B cell (primary cell): ENCODE results near the gene MCAM.

Experiments
- EZH2 ChIP-seq: IDR thresholded peaks from 2 replicates; pipeline ENCODE4 v1.6.1; 2012; ENCODE audit warnings: borderline replicate concordance, low read depth, mild to moderate bottlenecking, moderate library complexity, low read length; ENCODE audit not compliant: insufficient read depth, poor library complexity, severe bottlenecking
- TF ChIP-seq, protein P1 (sequence below): fragments of 200-600 bp; IDR thresholded peaks from one replicate; pipeline ENCODE4 v1.8.0; 2022; ENCODE audit warnings: antibody characterized with exemption, mild to moderate bottlenecking

DNA sequence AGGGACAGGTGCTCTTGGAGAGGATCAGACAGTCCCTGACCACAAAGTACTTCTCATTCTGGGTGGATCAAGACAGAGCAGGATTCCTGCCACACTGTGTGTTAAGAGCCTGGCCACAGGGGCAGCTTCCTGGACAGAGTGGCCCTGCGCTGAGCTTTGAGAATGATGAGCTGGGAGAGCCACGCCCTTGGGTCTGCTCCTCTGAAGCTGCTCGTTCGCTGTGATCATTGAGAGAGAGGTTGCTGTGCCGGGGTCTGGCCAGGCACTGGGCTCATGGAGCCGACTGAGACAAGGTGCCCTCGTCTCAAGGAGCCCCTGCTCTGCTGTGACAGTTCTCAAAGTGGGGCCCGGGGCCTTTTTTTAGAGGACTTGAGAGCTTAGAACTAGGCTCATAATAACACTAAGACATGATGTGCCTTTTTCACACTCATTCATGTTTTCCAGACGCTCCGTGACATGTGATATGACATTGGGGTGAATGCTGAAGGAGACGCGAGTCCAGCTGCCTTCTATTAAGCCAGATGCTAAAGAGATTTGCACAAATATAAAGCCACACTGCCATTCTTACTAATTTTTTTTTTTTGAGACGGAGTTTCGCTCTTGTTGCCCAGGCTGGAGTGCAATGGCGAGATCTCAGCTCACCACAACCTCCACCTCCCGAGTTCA is 31.1 kb upstream of the MCAM start:
- TF ChIP-seq, protein P1, sequence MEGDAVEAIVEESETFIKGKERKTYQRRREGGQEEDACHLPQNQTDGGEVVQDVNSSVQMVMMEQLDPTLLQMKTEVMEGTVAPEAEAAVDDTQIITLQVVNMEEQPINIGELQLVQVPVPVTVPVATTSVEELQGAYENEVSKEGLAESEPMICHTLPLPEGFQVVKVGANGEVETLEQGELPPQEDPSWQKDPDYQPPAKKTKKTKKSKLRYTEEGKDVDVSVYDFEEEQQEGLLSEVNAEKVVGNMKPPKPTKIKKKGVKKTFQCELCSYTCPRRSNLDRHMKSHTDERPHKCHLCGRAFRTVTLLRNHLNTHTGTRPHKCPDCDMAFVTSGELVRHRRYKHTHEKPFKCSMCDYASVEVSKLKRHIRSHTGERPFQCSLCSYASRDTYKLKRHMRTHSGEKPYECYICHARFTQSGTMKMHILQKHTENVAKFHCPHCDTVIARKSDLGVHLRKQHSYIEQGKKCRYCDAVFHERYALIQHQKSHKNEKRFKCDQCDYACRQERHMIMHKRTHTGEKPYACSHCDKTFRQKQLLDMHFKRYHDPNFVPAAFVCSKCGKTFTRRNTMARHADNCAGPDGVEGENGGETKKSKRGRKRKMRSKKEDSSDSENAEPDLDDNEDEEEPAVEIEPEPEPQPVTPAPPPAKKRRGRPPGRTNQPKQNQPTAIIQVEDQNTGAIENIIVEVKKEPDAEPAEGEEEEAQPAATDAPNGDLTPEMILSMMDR = no peak
- no peak for TF ChIP-seq EZH2
